HEK293 (cell line): Measurements from ENCODE around the gene WDR12.

Experiments used
- CTCF ChIA-PET: fragments of 350-600 bp; formaldehyde crosslinking; extraction: SDS; loops from one replicate; lab custom pipeline; 2021; ENCODE audit warnings: antibody characterized with exemption; lab: Yijun Ruan, JAX
- POLR2A ChIA-PET: fragments of 300-600 bp; formaldehyde crosslinking; extraction: SDS; loops from one replicate; lab custom pipeline; 2020; ENCODE audit warnings: antibody characterized with exemption, inconsistent platforms; lab: Yijun Ruan, JAX
- H3K27ac ChIP-seq: fragments of 200-500 bp; sonication (Bioruptor generic); 2 replicates; pipeline ENCODE4 v1.5.1; 2014; ENCODE audit warnings: low read depth, low read length, control low read depth, inconsistent platforms; ENCODE audit errors: extremely low read depth
- H3K36me3 ChIP-seq, 2 experiments: fragments of 200-500 bp in 1 of 2; sonication (Bioruptor generic) in 1 of 2; 1 replicate in 1 of 2; 2 replicates in 1 of 2; pipeline ENCODE4 v1.5.1; 2014 to 2017; ENCODE audit warnings: inconsistent platforms in 2 of 2, low read length in 2 of 2; ENCODE audit not compliant: control insufficient read depth in 2 of 2, insufficient read depth in 1 of 2
- H3K4me1 ChIP-seq: fragments of 200-500 bp; sonication (Bioruptor generic); 2 replicates; pipeline ENCODE4 v1.5.1; 2014; ENCODE audit warnings: mild to moderate bottlenecking, low read length, inconsistent platforms; ENCODE audit not compliant: control insufficient read depth, insufficient read depth
- H3K4me3 ChIP-seq: 2 replicates; pipeline ENCODE4 v1.5.1; 2011; ENCODE audit warnings: low read depth, mild to moderate bottlenecking, control low read depth, low read length, moderate library complexity
- H3K9me3 ChIP-seq: fragments of 200-500 bp; sonication (Bioruptor generic); 2 replicates; pipeline ENCODE4 v1.5.1; 2014; ENCODE audit warnings: low read depth, low read length, inconsistent platforms; ENCODE audit not compliant: control insufficient read depth, insufficient read depth
- ELK4 ChIP-seq: IDR thresholded peaks from 2 replicates; pipeline ENCODE4 v1.6.1; 2011; ENCODE audit warnings: mild to moderate bottlenecking, low read depth, low read length, borderline replicate concordance
- GLI4 ChIP-seq: fragments of 450-650 bp; formaldehyde crosslinking; IDR thresholded peaks from 2 replicates; pipeline ENCODE4 v1.5.1; 2016; ENCODE audit warnings: missing biosample characterization, missing genetic modification characterization
- PRDM1 ChIP-seq: fragments of 450-650 bp; formaldehyde crosslinking; IDR thresholded peaks from 2 replicates; pipeline ENCODE4; 2016; ENCODE audit warnings: missing biosample characterization, missing genetic modification characterization
- RBAK ChIP-seq: fragments of 450-650 bp; formaldehyde crosslinking; IDR thresholded peaks from 2 replicates; pipeline ENCODE4 v1.5.1; 2016; ENCODE audit warnings: missing biosample characterization, missing genetic modification characterization
- SCRT2 ChIP-seq: fragments of 450-650 bp; formaldehyde crosslinking; IDR thresholded peaks from 2 replicates; pipeline ENCODE4 v1.5.1; 2016; ENCODE audit warnings: missing biosample characterization, missing genetic modification characterization
- SP7 ChIP-seq: fragments of 450-650 bp; formaldehyde crosslinking; IDR thresholded peaks from 2 replicates; pipeline ENCODE4 v1.5.1; 2016; ENCODE audit warnings: missing biosample characterization, missing genetic modification characterization
- TRIM28 ChIP-seq: IDR thresholded peaks from 2 replicates; pipeline ENCODE4 v1.6.1; 2011; ENCODE audit warnings: low read length, control low read depth, borderline replicate concordance
- YY2 ChIP-seq: fragments of 450-650 bp; formaldehyde crosslinking; IDR thresholded peaks from 2 replicates; pipeline ENCODE4 v1.5.1; 2016; ENCODE audit warnings: missing biosample characterization, missing genetic modification characterization
- ZFHX2 ChIP-seq: fragments of 450-650 bp; formaldehyde crosslinking; conservative IDR thresholded peaks from 2 replicates; pipeline ENCODE4 v1.5.1; 2016; ENCODE audit warnings: missing biosample characterization, missing genetic modification characterization
- ZFP37 ChIP-seq: fragments of 450-650 bp; formaldehyde crosslinking; IDR thresholded peaks from 2 replicates; pipeline ENCODE4 v1.5.1; 2016; ENCODE audit warnings: missing biosample characterization, missing genetic modification characterization
- ZFP69B ChIP-seq: fragments of 450-650 bp; formaldehyde crosslinking; IDR thresholded peaks from 2 replicates; pipeline ENCODE4 v1.5.1; 2016; ENCODE audit warnings: missing biosample characterization, missing genetic modification characterization
- ZNF112 ChIP-seq: fragments of 450-650 bp; formaldehyde crosslinking; IDR thresholded peaks from 2 replicates; pipeline ENCODE4 v1.5.0; 2017; ENCODE audit warnings: missing biosample characterization, missing genetic modification characterization
- ZNF146 ChIP-seq: fragments of 450-650 bp; formaldehyde crosslinking; IDR thresholded peaks from 2 replicates; pipeline ENCODE4 v1.5.1; 2016; ENCODE audit warnings: missing biosample characterization, missing genetic modification characterization
- ZNF155 ChIP-seq: fragments of 450-650 bp; formaldehyde crosslinking; IDR thresholded peaks from 2 replicates; pipeline ENCODE4 v1.5.1; 2016; ENCODE audit warnings: missing biosample characterization, missing genetic modification characterization
- ZNF157 ChIP-seq: fragments of 450-650 bp; formaldehyde crosslinking; IDR thresholded peaks from 2 replicates; pipeline ENCODE4 v1.5.1; 2016; ENCODE audit warnings: missing biosample characterization, missing genetic modification characterization
- ZNF169 ChIP-seq: fragments of 450-650 bp; formaldehyde crosslinking; IDR thresholded peaks from 2 replicates; pipeline ENCODE4 v1.5.1; 2016; ENCODE audit warnings: missing biosample characterization, missing genetic modification characterization
- ZNF174 ChIP-seq: fragments of 450-650 bp; formaldehyde crosslinking; IDR thresholded peaks from 2 replicates; pipeline ENCODE4 v1.5.0; 2017; ENCODE audit warnings: missing biosample characterization, mild to moderate bottlenecking, missing genetic modification characterization
- ZNF184 ChIP-seq: fragments of 450-650 bp; IDR thresholded peaks from 2 replicates; pipeline ENCODE4 v1.5.1; 2018; ENCODE audit warnings: missing biosample characterization, mild to moderate bottlenecking, missing genetic modification characterization
- ZNF202 ChIP-seq: fragments of 450-650 bp; formaldehyde crosslinking; IDR thresholded peaks from 2 replicates; pipeline ENCODE4 v1.5.1; 2016; ENCODE audit warnings: missing biosample characterization, missing genetic modification characterization, borderline replicate concordance
- ZNF274 ChIP-seq, 2 experiments: fragments of 200-500 bp in 1 of 2; fragments of 450-650 bp in 1 of 2; sonication (Bioruptor generic) in 1 of 2; formaldehyde crosslinking in 1 of 2; IDR thresholded peaks; 2 replicates each; pipeline versions ENCODE4 v1.5.1 to v1.6.1; 2014 to 2016; ENCODE audit warnings: borderline replicate concordance in 1 of 2, inconsistent platforms in 1 of 2, low read length in 1 of 2, missing biosample characterization in 1 of 2, missing genetic modification characterization in 1 of 2
- ZNF292 ChIP-seq: fragments of 450-650 bp; formaldehyde crosslinking; IDR thresholded peaks from 2 replicates; pipeline ENCODE4 v1.5.1; 2016; ENCODE audit warnings: low read depth, missing biosample characterization, missing genetic modification characterization, borderline replicate concordance
- ZNF366 ChIP-seq: fragments of 450-650 bp; formaldehyde crosslinking; conservative IDR thresholded peaks from 2 replicates; pipeline ENCODE4 v1.5.1; 2016; ENCODE audit warnings: missing biosample characterization, missing genetic modification characterization
- ZNF510 ChIP-seq: fragments of 450-650 bp; formaldehyde crosslinking; IDR thresholded peaks from 2 replicates; pipeline ENCODE4 v1.5.1; 2018; ENCODE audit warnings: mild to moderate bottlenecking, missing genetic modification characterization, missing biosample characterization; ENCODE audit not compliant: insufficient replicate concordance
- ZNF843 ChIP-seq: fragments of 450-650 bp; formaldehyde crosslinking; IDR thresholded peaks from 2 replicates; pipeline ENCODE4 v1.5.1; 2016; ENCODE audit warnings: missing biosample characterization, missing genetic modification characterization
- ZSCAN4 ChIP-seq: fragments of 450-650 bp; formaldehyde crosslinking; IDR thresholded peaks from 2 replicates; pipeline ENCODE4 v1.5.1; 2017; ENCODE audit warnings: missing biosample characterization, missing genetic modification characterization
- TF ChIP-seq, protein P1 (sequence below): fragments of 450-650 bp; formaldehyde crosslinking; IDR thresholded peaks from 2 replicates; pipeline ENCODE4 v1.5.1; 2016; ENCODE audit warnings: missing biosample characterization, missing genetic modification characterization

The WDR12 gene

DNA sequence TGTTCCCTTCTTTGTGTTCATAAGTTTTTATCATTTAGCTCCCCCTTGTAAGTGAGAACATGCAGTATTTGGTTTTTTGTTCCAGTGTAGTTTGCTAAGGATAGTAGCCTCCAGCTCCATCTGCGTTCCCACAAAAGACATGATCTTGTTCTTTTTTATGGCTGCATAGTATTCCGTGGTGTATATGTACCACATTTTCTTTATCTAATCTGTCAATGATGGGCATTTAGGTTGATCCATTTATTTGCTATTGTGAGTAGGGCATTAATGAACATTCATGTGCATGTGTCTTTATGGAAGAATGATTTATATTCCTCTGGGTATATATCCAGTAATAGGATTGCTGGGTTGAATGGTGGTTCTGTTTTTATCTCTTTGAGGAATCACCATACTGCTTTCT, 34.0 kb upstream of the WDR12 start:
- TF ChIP-seq ZNF274 (IDR thresholded peaks at IDR 0.05; ENCODE audit: low read length) (no peak), ZNF274 (tag by site-specific recombination; IDR thresholded peaks at IDR 0.05; ENCODE audit: borderline replicate concordance) (no peak), ZNF146 (peak; percentile 74)
- Histone ChIP-seq H3K9me3 (no peaks in the 10 kb centered on the region), H3K4me1 (no peaks in the 10 kb centered on the region), H3K27ac (no peak overlapping the region), H3K4me3 (no peak overlapping the region), H3K36me3 (no peaks in the 10 kb centered on the region)
- CTCF ChIA-PET, result no interaction called here
- POLR2A ChIA-PET, result no interaction called here

DNA sequence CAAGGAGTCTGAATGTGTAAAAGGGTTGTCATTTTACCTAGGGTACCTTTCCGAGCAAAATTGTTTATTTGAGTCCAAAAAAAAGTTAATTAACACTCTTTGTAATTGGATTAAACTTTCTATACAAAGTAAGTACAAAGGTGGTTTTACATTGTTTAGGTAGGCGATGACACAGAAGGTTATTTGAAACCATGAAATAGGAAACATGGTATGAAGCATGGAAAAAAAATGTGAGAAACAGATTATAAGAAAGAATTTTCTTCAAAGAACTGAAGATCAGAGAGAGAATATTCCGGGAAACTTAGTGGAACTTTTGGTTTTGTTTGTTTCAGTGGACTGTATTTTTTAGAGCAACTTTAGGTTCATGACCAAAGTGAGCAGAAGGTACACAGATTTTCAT, 33.3 kb upstream of the WDR12 start:
- H3K36me3 ChIP-seq, result no peaks in the 10 kb centered on the region
- H3K4me1 ChIP-seq, result no peaks in the 10 kb centered on the region
- no peaks in the 10 kb centered on the region for H3K9me3 ChIP-seq
- H3K27ac ChIP-seq, result no peak overlapping the region
- no peak overlapping the region for H3K4me3 ChIP-seq
- TF ChIP-seq ZFP37 (no peak), ZNF202 (no peak), PRDM1 (tag by site-specific recombination) (no peak), ZNF157 (no peak), GLI4 (tag by site-specific recombination) (no peak), ZNF510 (tag by site-specific recombination) (no peak)
- TF ChIP-seq, all 188 proteins: peak for 0
- ChIA-PET POLR2A (no interaction called here), CTCF (no interaction called here)

DNA sequence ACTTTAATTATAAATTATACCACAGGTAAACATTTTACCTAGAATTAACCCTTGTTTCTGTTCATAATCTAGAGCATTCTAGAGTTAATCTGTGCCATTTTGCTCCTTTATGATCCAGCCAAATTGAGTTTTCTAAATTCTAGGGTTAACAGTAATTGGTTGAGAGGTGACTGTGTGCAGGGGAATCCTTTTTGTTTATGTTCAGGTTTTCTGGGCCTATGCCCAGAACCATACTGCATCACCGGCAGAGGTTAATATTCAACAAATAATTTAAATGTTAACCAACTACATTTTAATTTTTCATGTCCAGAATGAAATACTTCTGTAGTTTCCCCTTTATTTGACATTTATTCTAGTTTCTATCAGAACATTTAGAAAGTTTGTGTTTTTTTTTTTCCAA, 32.9 kb upstream of the WDR12 start:
- CTCF ChIA-PET, result no interaction called here
- no peak for TF ChIP-seq ZNF843 (tag by site-specific recombination)
- TF ChIP-seq ZNF112, result no peak
- TF ChIP-seq ZSCAN4, result no peak
- TF ChIP-seq ZNF366, result no peak
- TF ChIP-seq SP7, result no peak
- TF ChIP-seq YY2 (tag by site-specific recombination), result no peak
- no peak for TF ChIP-seq RBAK (tag by site-specific recombination)
- TF ChIP-seq ZNF174 (tag by site-specific recombination), result no peak
- TF ChIP-seq ZNF169 (tag by site-specific recombination), result no peak
- no peak for TF ChIP-seq ZNF155 (tag by site-specific recombination)
- TF ChIP-seq, protein P1, sequence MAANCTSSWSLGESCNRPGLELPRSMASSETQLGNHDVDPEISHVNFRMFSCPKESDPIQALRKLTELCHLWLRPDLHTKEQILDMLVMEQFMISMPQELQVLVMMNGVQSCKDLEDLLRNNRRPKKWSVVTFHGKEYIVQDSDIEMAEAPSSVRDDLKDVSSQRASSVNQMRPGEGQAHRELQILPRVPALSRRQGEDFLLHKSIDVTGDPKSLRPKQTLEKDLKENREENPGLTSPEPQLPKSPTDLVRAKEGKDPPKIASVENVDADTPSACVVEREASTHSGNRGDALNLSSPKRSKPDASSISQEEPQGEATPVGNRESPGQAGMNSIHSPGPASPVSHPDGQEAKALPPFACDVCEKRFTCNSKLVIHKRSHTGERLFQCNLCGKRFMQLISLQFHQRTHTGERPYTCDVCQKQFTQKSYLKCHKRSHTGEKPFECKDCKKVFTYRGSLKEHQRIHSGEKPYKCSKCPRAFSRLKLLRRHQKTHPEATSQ (tag by site-specific recombination), result no peak
- TF ChIP-seq ZNF184 (tag by site-specific recombination), result no peak
- TF ChIP-seq ZFP69B, result no peak
- no peak for TF ChIP-seq ZFHX2 (tag by site-specific recombination)
- no peak for TF ChIP-seq ZNF292 (tag by site-specific recombination)
- TF ChIP-seq TRIM28, result no peak
- no peak for TF ChIP-seq SCRT2 (tag by site-specific recombination)
- no peak for TF ChIP-seq ELK4
- Histone ChIP-seq H3K9me3 (no peaks in the 10 kb centered on the region), H3K27ac (no peak overlapping the region), H3K4me1 (no peaks in the 10 kb centered on the region), H3K4me3 (no peak overlapping the region), H3K36me3 (no peaks in the 10 kb centered on the region)
- POLR2A ChIA-PET, result no interaction called here
